ENCODE results near the gene IFIH1.

- no peak for TF ChIP-seq CTCF (conservative IDR thresholded peaks at IDR 0.05; ENCODE audit: low read depth, low read length)
- TF ChIP-seq EZH2phosphoT487 (IDR thresholded peaks at IDR 0.05; ENCODE audit: borderline replicate concordance, low read length) = no peak
Observed at GRCh38 chr2:162234620-162235462, 83.6 kb downstream of the IFIH1 start.
